HAP-1 (cell line): ENCODE results near the gene ITK.

Experiments
- DNase-seq, 2 experiments: peaks; one replicate each; pipeline ENCODE4 v3.0.0-alpha.2; 2016 to 2020; ENCODE audit warnings: low spot score in 2 of 2
- H3K27me3 ChIP-seq: fragments of 250-450 bp; sonication (Bioruptor Pico); 2 replicates; pipeline ENCODE4 v1.5.1; 2020; ENCODE audit warnings: low read depth, mild to moderate bottlenecking, moderate library complexity
- H3K36me3 ChIP-seq: fragments of 250-450 bp; sonication (Bioruptor Pico); replicated peaks from 2 replicates; pipeline ENCODE4 v1.5.1; 2020; ENCODE audit warnings: mild to moderate bottlenecking
- H3K4me1 ChIP-seq: fragments of 250-450 bp; sonication (Bioruptor Pico); 2 replicates; pipeline ENCODE4 v1.5.1; 2020; ENCODE audit warnings: mild to moderate bottlenecking
- H3K4me3 ChIP-seq: fragments of 250-450 bp; sonication (Bioruptor Pico); 2 replicates; pipeline ENCODE4 v1.5.1; 2020; ENCODE audit warnings: mild to moderate bottlenecking, moderate library complexity
- H3K9me3 ChIP-seq: fragments of 250-450 bp; sonication (Bioruptor Pico); 2 replicates; pipeline ENCODE4 v1.5.1; 2020; ENCODE audit warnings: mild to moderate bottlenecking, moderate library complexity
- in situ Hi-C: fragments of 300-500 bp; cut with MboI; formaldehyde crosslinking; loops from 3 replicates; pipeline ENCODE4 v1.14.3; 2020; ENCODE audit warnings: low sequenced_read_pairs, inconsistent platforms, mixed read lengths

ITK gene

GRCh38 chr5:157180374-157181264 is at the start of gene ITK:
Gene ITK, plus strand, starts transcription at chr5:157180840. Its CDS starts 138 bp downstream, at chr5:157180978.
- no peak for DNase-seq
- H3K9me3 ChIP-seq = no peaks in the 10 kb centered on the region
- H3K27me3 ChIP-seq = no peaks in the 10 kb centered on the region; the same call in 1 of the 2 replicates
- in situ Hi-C loops = no loop called here
- H3K4me1 ChIP-seq = no peaks in the 10 kb centered on the region
- no peaks in the 10 kb centered on the region for H3K36me3 ChIP-seq
- H3K4me3 ChIP-seq = no peak within 1 kb of the TSS

DNA sequence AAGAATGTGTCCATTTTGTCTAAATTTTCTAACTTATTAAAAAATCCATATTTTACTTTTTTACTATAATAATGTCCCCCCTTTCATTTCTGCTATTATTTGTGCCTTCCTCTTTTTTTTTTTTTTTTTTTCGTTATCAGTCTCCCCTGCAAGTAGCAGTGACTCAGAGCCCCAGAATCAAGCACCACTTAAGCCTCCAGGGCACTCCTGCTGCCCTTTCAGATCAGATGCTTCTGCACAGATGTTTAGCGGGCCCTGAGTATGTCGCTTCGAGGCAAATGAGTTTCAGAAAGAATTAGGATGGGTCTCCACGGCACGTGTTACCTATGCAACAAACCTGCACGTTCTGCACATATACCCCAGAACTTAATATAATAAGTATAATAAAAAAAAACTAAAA is 49.7 kb upstream of the ITK start:
- no peaks in the 10 kb centered on the region for H3K27me3 ChIP-seq
- in situ Hi-C loops = loop anchor here (25.0 kb wide), 1 partner anchor 1519 kb away; no protein-coding TSS in a partner anchor
- no peaks in the 10 kb centered on the region for H3K4me1 ChIP-seq
- no peaks in the 10 kb centered on the region for H3K9me3 ChIP-seq
- no peak overlapping the region for H3K4me3 ChIP-seq
- no peaks in the 10 kb centered on the region for H3K36me3 ChIP-seq
- DNase-seq = no peak

- Histone ChIP-seq H3K27me3 (no peaks in the 10 kb centered on the region), H3K36me3 (no peaks in the 10 kb centered on the region), H3K9me3 (no peaks in the 10 kb centered on the region), H3K4me3 (no peak overlapping the region), H3K4me1 (no peaks in the 10 kb centered on the region)
- in situ Hi-C loops = loop anchor here (25.0 kb wide), 1 partner anchor 1520 kb away; no protein-coding TSS in a partner anchor
- no peak for DNase-seq
These were observed 48.4 kb upstream of the ITK start for GRCh38 chr5:157132281-157132612.

DNA sequence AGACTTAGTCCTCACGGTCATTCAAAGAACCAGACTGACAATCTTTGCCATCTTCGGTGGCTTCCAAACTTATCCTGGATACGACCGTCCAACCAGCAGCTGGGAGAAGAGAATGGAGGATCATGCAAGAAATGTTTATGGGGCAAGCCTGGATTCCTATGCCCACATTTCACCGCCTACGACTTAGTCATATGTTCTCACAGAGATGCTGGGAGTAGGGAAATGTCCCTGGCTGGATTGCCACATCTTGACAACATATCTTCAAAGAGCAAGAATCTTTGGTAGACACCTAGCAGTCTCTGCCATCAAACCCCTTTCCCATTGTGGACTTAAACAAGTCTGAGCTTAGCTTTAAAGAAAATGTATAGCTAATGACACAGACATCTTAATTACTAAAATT is 42.9 kb upstream of the ITK start:
- no peak overlapping the region for H3K4me3 ChIP-seq
- peaks cover 22% of the 10 kb centered on the region for H3K36me3 ChIP-seq
- no peaks in the 10 kb centered on the region for H3K4me1 ChIP-seq

DNA sequence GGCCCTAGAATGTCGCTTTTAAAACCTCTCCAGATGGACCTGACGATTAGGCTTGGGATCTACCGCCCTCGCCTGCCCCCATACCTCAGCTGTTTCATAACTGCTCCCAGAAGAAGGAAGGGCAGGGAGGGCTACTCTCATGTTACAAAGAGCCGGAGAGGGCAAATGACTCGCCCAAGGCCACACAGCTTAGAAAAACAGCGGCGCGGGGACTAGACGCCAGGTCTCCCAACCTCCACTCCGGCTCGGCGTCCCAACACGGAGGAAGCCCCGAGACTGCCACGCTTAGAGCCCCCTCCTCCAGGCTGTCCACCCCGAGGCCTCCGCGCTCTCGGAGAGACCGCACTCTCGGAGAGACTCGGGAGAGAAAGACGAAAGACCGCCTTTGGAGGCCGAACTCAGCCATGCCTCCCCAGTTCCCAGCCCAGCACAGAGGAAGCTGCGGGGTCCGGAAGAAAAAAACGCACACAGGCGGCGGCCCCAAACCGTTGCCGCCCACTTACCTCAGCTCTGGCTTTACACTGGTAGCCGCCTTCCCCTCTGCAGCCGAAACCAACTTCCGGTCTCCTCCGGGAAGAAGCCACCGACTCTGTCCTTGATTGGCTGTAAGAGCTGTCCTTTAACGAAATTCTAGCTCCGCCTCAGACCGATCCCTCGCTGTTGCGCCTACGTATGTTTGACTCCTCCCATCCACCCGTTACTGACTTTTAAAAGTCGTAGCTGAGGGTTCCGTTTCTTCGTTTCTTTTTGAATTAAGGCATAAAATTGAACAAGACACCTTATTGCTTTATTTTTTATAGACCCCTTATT is 38.1 kb upstream of the ITK start, which contains the start of gene MED7:
MED7 (minus strand) TSS at position 549 of the 810 bp plus-strand sequence. CDS start 3,434 bp downstream, outside the sequence.
- Histone ChIP-seq H3K4me3 (peak within 1 kb of the TSS; percentile 85), H3K36me3 (peaks cover 20% of the 10 kb centered on the region), H3K9me3 (no peaks in the 10 kb centered on the region), H3K27me3 (no peaks in the 10 kb centered on the region), H3K4me1 (no peaks in the 10 kb centered on the region; the same call in 1 of the 2 replicates)
- in situ Hi-C loops = loop anchor here (25.0 kb wide), 1 partner anchor 1530 kb away; no protein-coding TSS in a partner anchor
- DNase-seq = peak; percentile 95 to 96

More for the DNA sequence above, 42.9 kb upstream of the ITK start:
- no peak for DNase-seq
- H3K9me3 ChIP-seq = no peaks in the 10 kb centered on the region
- in situ Hi-C loops = loop anchor here (25.0 kb wide), 1 partner anchor 1525 kb away; no protein-coding TSS in a partner anchor
- no peaks in the 10 kb centered on the region for H3K27me3 ChIP-seq

DNA sequence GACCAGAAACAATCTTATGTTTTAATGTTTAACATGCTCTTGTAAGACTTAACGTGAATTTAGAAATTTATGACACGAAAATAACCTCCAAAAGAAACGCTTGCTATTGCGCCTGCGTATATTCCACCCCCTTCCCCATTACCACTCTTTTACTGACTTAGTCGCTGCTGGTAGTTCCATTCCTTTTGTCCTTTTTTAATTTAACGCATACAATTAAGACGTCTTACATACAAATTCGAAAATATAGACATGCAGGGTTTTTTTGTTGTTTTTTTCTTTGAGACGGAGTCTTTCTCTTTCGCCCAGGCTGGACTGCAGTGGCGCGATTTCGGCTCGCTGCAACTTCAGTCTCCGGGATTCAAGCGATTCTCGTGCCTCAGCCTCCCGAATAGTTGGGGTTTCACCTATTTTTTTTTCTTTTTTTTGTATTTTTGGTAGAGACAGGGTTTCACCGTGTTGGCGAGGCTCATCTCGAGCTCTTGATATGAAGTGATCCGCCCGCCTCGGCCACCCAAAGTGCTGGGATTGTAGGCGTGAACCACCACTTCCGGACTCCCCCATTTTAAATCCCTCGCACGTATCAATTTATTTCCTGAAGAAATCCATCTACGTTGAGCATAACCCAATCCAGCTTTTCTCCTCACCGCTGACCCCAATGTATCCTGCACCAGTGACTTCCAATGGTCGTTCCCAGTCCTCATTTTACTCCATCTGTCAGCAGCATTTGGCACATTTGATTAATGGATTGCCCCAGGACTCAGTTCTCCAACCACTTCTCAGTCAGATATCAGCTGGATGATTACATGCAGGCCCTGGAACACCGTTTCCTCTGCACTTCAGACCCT is 37.3 kb upstream of the ITK start:
- Histone ChIP-seq H3K27me3 (no peaks in the 10 kb centered on the region), H3K4me3 (peak overlapping the region; percentile 85), H3K9me3 (no peaks in the 10 kb centered on the region), H3K4me1 (no peaks in the 10 kb centered on the region; the same call in 1 of the 2 replicates), H3K36me3 (peaks cover 12% of the 10 kb centered on the region; the same call in 1 of the 2 replicates)
- DNase-seq = peak in 1 of 2 experiments; percentile 17
- in situ Hi-C loops = loop anchor here (25.0 kb wide), 1 partner anchor 1531 kb away; no protein-coding TSS in a partner anchor

GRCh38 chr5:157148734-157149615 is 31.7 kb upstream of the ITK start:
- Histone ChIP-seq H3K27me3 (no peaks in the 10 kb centered on the region), H3K36me3 (no peaks in the 10 kb centered on the region), H3K4me1 (no peaks in the 10 kb centered on the region; the same call in 1 of the 2 replicates), H3K9me3 (no peaks in the 10 kb centered on the region), H3K4me3 (no peak overlapping the region)
- peak; percentile 57 to 85 for DNase-seq
- in situ Hi-C loops = loop anchor here (25.0 kb wide), 1 partner anchor 1537 kb away; no protein-coding TSS in a partner anchor

DNA sequence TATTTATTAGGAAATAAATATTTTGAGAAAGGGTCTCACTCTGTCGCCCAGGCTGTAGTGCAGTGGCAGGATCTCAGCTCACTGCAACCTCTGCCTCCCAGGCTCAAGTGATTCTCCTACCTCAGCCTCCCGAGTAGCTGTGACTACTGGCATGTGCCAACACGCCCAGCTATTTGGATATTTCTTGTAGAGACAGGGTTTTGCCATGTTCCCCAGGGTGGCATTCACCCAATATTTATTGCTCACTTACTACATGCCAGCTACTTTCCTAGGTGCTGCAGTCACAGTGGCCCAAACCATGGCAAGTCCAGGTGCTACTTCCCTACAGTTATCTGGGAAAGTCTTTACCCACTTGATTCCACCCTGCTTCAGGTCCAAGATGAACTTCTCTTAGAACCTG is 29.6 kb upstream of the ITK start:
- H3K9me3 ChIP-seq = no peaks in the 10 kb centered on the region
- no peaks in the 10 kb centered on the region; the same call in 1 of the 2 replicates for H3K4me1 ChIP-seq
- no peak for DNase-seq
- H3K27me3 ChIP-seq = no peaks in the 10 kb centered on the region
- H3K4me3 ChIP-seq = no peak overlapping the region
- in situ Hi-C loops = no loop called here
- H3K36me3 ChIP-seq = no peaks in the 10 kb centered on the region

GRCh38 chr5:157155297-157155696 is 25.3 kb upstream of the ITK start:
- no peaks in the 10 kb centered on the region for H3K4me1 ChIP-seq
- no peaks in the 10 kb centered on the region for H3K27me3 ChIP-seq
- no peak for DNase-seq
- in situ Hi-C loops = no loop called here
- no peaks in the 10 kb centered on the region for H3K9me3 ChIP-seq
- no peak overlapping the region for H3K4me3 ChIP-seq
- no peaks in the 10 kb centered on the region for H3K36me3 ChIP-seq

DNA sequence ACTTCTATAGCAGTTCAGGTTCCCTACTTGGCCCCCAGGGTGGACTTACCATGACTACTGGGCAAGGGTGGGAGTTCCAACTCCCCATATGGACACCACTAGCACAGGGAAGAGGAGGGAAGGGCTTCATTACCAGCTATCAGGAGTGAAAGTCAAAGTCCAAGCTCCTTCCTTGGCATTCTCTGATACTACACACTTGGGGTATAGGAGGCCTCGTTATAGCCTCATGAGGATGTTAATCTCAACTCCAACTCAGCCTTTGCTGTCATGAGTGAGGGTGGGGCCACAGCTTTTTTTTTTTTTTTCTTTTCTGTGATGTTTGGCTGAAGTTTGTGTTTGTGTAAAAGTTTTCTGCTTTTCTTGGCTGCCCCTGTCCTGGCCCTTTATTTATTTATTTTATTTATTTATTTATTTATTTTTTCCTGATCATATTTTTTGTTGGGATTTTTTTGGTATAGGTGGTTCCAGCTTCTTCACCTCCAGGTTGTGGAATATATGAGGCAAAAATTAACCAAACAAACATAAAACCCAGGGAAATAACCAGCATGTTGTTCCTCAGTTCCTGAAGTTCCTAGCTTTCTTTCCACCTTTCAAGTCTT is 23.2 kb upstream of the ITK start:
- in situ Hi-C loops = no loop called here
- no peak overlapping the region for H3K4me3 ChIP-seq

DNA sequence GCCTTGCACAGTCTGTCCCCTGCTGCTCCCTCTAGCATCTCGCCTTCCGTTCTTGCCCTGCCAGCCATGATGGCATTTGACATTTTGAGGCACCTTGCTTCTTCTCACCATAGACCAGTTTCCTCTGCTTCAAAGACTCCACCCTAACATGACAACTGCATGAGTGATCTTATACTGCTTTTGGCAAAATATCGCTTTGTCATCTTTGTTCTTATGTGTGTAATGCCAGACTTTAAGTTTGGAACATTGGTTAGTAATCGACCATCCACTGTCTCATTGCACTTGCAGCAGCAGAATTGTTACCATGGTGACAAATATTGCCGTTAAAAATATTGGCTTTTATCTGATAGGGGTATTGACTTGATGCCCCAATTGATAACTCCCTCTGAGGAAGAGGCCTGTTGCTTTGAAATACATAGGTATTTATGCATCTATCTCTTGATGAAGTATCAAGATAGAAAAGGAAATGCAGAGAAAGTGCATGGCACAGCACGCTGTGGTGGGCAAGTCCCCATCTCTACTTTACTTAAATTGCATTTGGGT is 21.4 kb upstream of the ITK start:
- peaks cover 3% of the 10 kb centered on the region; the same call in 1 of the 2 replicates for H3K27me3 ChIP-seq
- in situ Hi-C loops = no loop called here
- no peaks in the 10 kb centered on the region for H3K9me3 ChIP-seq
- no peak for DNase-seq
- no peaks in the 10 kb centered on the region for H3K4me1 ChIP-seq
- no peak overlapping the region for H3K4me3 ChIP-seq
- no peaks in the 10 kb centered on the region for H3K36me3 ChIP-seq

More for the DNA sequence above, 23.2 kb upstream of the ITK start:
- H3K9me3 ChIP-seq = no peaks in the 10 kb centered on the region
- peaks cover 3% of the 10 kb centered on the region; the same call in 1 of the 2 replicates for H3K27me3 ChIP-seq
- no peak for DNase-seq
- no peaks in the 10 kb centered on the region for H3K36me3 ChIP-seq
- no peaks in the 10 kb centered on the region for H3K4me1 ChIP-seq
